Measurements from ENCODE around the gene OTUD7B.

GRCh38 chr1:149888999-149889289 is 121.6 kb downstream of the OTUD7B start:
- TF ChIP-seq CTCF (IDR thresholded peaks at IDR 0.05) (no peak), POLR2A (IDR thresholded peaks at IDR 0.05) (no peak)

Measured in testis (tissue), 2 donors.